ENCODE measurements around the gene RIN2. TPM values are rescaled to one million over a fixed set of nuclear protein-coding genes. Genes with fewer than 3 reads are reported as not detected.

The RIN2 gene
- total RNA-seq, 2 experiments from 2014 or later: 0.17 to 0.33 TPM

DNA sequence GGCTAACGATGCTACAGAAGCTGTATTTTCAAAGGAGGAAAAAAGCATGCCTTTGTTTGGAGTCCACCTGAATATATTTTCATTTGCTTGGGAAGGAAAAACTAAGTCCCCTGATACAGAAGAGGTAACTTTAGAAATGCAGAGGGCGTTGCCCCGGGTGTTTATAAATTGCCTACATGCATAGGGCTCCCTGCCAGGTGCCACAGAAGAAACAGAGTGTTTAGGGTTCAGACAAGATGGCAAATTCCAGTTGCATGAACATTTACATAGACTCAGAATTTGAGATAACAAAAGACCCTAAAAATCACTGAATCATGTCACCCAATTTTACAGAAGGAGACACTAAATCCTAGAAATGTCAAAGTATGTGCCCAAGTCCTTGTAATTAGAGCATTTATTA, 19.9 kb downstream of the RIN2 start:
- no peaks in the 10 kb centered on the region for H3K36me3 Mint-ChIP-seq (ENCODE audit: low read depth)
- ATAC-seq (ENCODE audit: poor library complexity): no peak

DNA sequence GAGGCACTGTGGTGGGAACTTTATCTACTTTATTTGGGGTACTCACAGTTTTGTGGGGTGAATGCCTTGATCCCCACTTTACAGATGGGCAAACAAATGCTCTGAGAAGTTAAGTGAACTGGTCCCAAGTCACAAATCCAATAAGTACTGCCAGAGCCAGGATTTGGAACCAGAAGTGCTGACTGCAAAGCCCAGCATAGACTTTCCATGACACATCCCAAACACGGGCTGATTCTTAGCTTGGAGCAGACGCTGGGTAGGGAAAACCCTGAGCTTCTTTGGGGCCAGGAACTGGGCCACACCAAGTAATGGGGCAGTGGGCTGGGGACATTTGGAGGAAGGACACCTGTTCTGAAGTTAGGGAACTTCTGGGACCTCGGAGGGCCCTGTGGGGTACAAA, 20.3 kb downstream of the RIN2 start:
- CTCF ChIA-PET: no interaction called here
- intact Hi-C loops (cut with DNase I, micrococcal nuclease): no loop called here

More for the DNA sequence above, 19.9 kb downstream of the RIN2 start:
- H3K27ac Mint-ChIP-seq: no peak overlapping the region
- no peaks in the 10 kb centered on the region for H3K9me3 Mint-ChIP-seq
- Histone ChIP-seq H3K4me1 (ENCODE audit: insufficient read depth, low read length) (no peaks in the 10 kb centered on the region), H3K9me3 (ENCODE audit: control insufficient read depth in 1 of 2, insufficient read depth in 1 of 2, low read length in 2 of 2) (no peaks in the 10 kb centered on the region), H3K27ac (ENCODE audit: low read depth in 1 of 2, low read length in 2 of 2) (no peak overlapping the region), H3K4me3 (ENCODE audit: low read length) (no peak overlapping the region), H3K36me3 (ENCODE audit: insufficient read depth, low read length) (no peaks in the 10 kb centered on the region), H3K27me3 (ENCODE audit: control insufficient read depth in 1 of 2, insufficient read depth in 2 of 2, low read length in 2 of 2) (no peaks in the 10 kb centered on the region)
- intact Hi-C loops (cut with DNase I, micrococcal nuclease): no loop called here
- H3K4me1 Mint-ChIP-seq (ENCODE audit: low read depth): no peaks in the 10 kb centered on the region
- DNase-seq: no peak
- POLR2A ChIA-PET: no interaction called here
- CTCF ChIA-PET: no interaction called here
- TF ChIP-seq, protein P1, sequence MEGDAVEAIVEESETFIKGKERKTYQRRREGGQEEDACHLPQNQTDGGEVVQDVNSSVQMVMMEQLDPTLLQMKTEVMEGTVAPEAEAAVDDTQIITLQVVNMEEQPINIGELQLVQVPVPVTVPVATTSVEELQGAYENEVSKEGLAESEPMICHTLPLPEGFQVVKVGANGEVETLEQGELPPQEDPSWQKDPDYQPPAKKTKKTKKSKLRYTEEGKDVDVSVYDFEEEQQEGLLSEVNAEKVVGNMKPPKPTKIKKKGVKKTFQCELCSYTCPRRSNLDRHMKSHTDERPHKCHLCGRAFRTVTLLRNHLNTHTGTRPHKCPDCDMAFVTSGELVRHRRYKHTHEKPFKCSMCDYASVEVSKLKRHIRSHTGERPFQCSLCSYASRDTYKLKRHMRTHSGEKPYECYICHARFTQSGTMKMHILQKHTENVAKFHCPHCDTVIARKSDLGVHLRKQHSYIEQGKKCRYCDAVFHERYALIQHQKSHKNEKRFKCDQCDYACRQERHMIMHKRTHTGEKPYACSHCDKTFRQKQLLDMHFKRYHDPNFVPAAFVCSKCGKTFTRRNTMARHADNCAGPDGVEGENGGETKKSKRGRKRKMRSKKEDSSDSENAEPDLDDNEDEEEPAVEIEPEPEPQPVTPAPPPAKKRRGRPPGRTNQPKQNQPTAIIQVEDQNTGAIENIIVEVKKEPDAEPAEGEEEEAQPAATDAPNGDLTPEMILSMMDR (IDR thresholded peaks at IDR 0.05): no peak
- H3K4me3 Mint-ChIP-seq: no peak overlapping the region
- peaks cover 6% of the 10 kb centered on the region for H3K27me3 Mint-ChIP-seq

DNA sequence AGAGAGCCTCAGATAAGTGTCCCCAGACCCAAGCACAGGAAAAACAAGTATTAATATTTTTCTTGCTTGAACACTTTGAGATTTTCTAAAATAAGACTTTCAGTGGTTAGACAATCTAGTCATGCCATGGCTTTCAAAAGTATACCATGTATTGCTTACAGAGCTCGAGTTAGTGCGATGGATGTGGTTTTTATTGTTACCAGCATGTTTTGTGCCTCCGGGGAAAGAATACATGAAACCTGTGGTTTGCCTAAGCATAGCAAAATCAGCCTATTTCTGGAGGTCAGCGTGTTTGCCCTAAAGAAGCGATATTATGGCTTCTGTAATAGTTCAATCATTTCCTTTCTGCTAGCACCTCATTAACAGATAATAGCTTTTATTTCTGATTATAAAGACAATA, 21.6 kb downstream of the RIN2 start:
- intact Hi-C loops (cut with DNase I, micrococcal nuclease): no loop called here
- CTCF ChIA-PET: no interaction called here
- ATAC-seq (ENCODE audit: poor library complexity): no peak

More for the DNA sequence above, 20.3 kb downstream of the RIN2 start:
- TF ChIP-seq, protein P1 (IDR thresholded peaks at IDR 0.05): no peak
- Mint-ChIP-seq H3K27ac (no peak overlapping the region), H3K4me3 (no peak overlapping the region), H3K36me3 (ENCODE audit: low read depth) (no peaks in the 10 kb centered on the region), H3K9me3 (no peaks in the 10 kb centered on the region), H3K27me3 (peaks cover 2% of the 10 kb centered on the region), H3K4me1 (ENCODE audit: low read depth) (no peaks in the 10 kb centered on the region)
- POLR2A ChIA-PET: no interaction called here
- no peaks in the 10 kb centered on the region for H3K4me1 ChIP-seq (ENCODE audit: insufficient read depth, low read length)
- H3K27me3 ChIP-seq (ENCODE audit: control insufficient read depth in 1 of 2, insufficient read depth in 2 of 2, low read length in 2 of 2): no peaks in the 10 kb centered on the region
- no peak overlapping the region for H3K27ac ChIP-seq (ENCODE audit: low read depth in 1 of 2, low read length in 2 of 2)
- no peaks in the 10 kb centered on the region for H3K36me3 ChIP-seq (ENCODE audit: insufficient read depth, low read length)
- no peak for DNase-seq
- no peaks in the 10 kb centered on the region for H3K9me3 ChIP-seq (ENCODE audit: control insufficient read depth in 1 of 2, insufficient read depth in 1 of 2, low read length in 2 of 2)
- no peak for ATAC-seq (ENCODE audit: poor library complexity)
- no peak overlapping the region for H3K4me3 ChIP-seq (ENCODE audit: low read length)

More for the DNA sequence above, 21.6 kb downstream of the RIN2 start:
- H3K27me3 Mint-ChIP-seq: peaks cover 1% of the 10 kb centered on the region
- H3K36me3 Mint-ChIP-seq (ENCODE audit: low read depth): no peaks in the 10 kb centered on the region
- no peaks in the 10 kb centered on the region for H3K9me3 Mint-ChIP-seq
- Histone ChIP-seq H3K4me3 (ENCODE audit: low read length) (no peak overlapping the region), H3K27me3 (ENCODE audit: control insufficient read depth in 1 of 2, insufficient read depth in 2 of 2, low read length in 2 of 2) (no peaks in the 10 kb centered on the region), H3K36me3 (ENCODE audit: insufficient read depth, low read length) (no peaks in the 10 kb centered on the region), H3K27ac (ENCODE audit: low read depth in 1 of 2, low read length in 2 of 2) (no peak overlapping the region), H3K9me3 (ENCODE audit: control insufficient read depth in 1 of 2, insufficient read depth in 1 of 2, low read length in 2 of 2) (no peaks in the 10 kb centered on the region), H3K4me1 (ENCODE audit: insufficient read depth, low read length) (no peaks in the 10 kb centered on the region)
- H3K4me1 Mint-ChIP-seq (ENCODE audit: low read depth): no peaks in the 10 kb centered on the region
- no peak overlapping the region for H3K27ac Mint-ChIP-seq
- no peak overlapping the region for H3K4me3 Mint-ChIP-seq
- POLR2A ChIA-PET: no interaction called here
- TF ChIP-seq, protein P1 (IDR thresholded peaks at IDR 0.05): no peak
- no peak for DNase-seq

Measured in CD4-positive, alpha-beta T cell (primary cell).